ENCODE results near the gene RAB31. TPM values are rescaled to one million over a fixed set of nuclear protein-coding genes. Genes with fewer than 3 reads are reported as not detected.

RAB31 gene
- polyA plus RNA-seq, 1 donor from 2014 or later = 16.3 TPM

DNA sequence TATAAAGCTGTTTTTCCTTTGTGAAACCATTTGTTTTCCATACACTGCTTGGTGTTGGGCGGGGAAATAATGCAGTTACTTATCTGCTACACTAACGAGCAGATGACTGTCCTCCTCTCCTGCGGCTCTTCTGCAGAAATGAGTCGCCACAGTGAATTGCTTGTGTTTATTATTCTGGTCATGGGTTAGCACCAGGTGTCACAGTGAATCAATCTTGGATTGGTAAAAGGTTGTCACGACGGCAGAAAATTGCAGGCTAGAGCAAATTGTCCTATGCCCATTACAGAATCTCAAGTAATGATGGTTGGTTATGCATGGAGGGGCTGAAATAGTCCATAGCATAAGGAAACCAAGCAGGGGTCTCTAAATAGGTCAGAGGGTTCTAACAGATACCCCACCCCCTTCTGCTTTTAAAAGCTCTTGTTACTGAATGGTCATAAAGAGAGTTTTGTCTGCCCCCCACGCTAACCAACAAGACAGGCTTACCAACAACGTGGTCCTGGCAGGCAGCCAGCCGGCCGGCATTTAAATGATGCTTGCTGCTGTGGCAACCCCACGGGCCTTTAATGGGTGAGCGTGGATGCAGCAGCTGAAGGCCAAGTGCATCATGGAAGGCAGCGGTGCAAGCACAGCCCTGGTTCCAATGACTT lies 29.5 kb downstream of the RAB31 start:
- Histone ChIP-seq H3F3A (ENCODE audit: insufficient read depth, low read length, poor library complexity, severe bottlenecking) (no peaks in the 10 kb centered on the region), H3K27me3 (ENCODE audit: insufficient read depth, low read depth, low read length) (no peaks in the 10 kb centered on the region), H3K4me3 (ENCODE audit: low read length) (peak overlapping the region; percentile 44), H3K4me2 (ENCODE audit: low read length) (peak overlapping the region; percentile 38), H3K27ac (ENCODE audit: low read length) (peak overlapping the region; percentile 77), H3K9ac (ENCODE audit: low read length) (peak overlapping the region; percentile 42), H4K20me1 (ENCODE audit: insufficient read depth) (no peaks in the 10 kb centered on the region), H2AFZ (ENCODE audit: low read depth, low read length) (no peak overlapping the region), H3K36me3 (ENCODE audit: insufficient read depth, low read length) (no peaks in the 10 kb centered on the region), H3K9me3 (ENCODE audit: low read length) (no peaks in the 10 kb centered on the region), H3K9me2 (ENCODE audit: insufficient read depth, low read length) (no peaks in the 10 kb centered on the region), H3K79me2 (replicated peaks; ENCODE audit: insufficient read depth, low read length) (no peaks in the 10 kb centered on the region)
- no peak for TF ChIP-seq SMC3 (conservative IDR thresholded peaks at IDR 0.05; ENCODE audit: poor library complexity)
- TF ChIP-seq EZH2 (IDR thresholded peaks at IDR 0.05; ENCODE audit: borderline replicate concordance, insufficient read depth, low read length, poor library complexity, severe bottlenecking) = no peak
- TF ChIP-seq RAD21 (conservative IDR thresholded peaks at IDR 0.05) = peak; percentile 8
- TF ChIP-seq, protein P1, sequence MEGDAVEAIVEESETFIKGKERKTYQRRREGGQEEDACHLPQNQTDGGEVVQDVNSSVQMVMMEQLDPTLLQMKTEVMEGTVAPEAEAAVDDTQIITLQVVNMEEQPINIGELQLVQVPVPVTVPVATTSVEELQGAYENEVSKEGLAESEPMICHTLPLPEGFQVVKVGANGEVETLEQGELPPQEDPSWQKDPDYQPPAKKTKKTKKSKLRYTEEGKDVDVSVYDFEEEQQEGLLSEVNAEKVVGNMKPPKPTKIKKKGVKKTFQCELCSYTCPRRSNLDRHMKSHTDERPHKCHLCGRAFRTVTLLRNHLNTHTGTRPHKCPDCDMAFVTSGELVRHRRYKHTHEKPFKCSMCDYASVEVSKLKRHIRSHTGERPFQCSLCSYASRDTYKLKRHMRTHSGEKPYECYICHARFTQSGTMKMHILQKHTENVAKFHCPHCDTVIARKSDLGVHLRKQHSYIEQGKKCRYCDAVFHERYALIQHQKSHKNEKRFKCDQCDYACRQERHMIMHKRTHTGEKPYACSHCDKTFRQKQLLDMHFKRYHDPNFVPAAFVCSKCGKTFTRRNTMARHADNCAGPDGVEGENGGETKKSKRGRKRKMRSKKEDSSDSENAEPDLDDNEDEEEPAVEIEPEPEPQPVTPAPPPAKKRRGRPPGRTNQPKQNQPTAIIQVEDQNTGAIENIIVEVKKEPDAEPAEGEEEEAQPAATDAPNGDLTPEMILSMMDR (IDR thresholded peaks at IDR 0.05; ENCODE audit: poor library complexity, severe bottlenecking) = no peak
- TF ChIP-seq EP300 (conservative IDR thresholded peaks at IDR 0.05; ENCODE audit: poor library complexity, severe bottlenecking) = peak; percentile 82
- TF ChIP-seq, protein P2, sequence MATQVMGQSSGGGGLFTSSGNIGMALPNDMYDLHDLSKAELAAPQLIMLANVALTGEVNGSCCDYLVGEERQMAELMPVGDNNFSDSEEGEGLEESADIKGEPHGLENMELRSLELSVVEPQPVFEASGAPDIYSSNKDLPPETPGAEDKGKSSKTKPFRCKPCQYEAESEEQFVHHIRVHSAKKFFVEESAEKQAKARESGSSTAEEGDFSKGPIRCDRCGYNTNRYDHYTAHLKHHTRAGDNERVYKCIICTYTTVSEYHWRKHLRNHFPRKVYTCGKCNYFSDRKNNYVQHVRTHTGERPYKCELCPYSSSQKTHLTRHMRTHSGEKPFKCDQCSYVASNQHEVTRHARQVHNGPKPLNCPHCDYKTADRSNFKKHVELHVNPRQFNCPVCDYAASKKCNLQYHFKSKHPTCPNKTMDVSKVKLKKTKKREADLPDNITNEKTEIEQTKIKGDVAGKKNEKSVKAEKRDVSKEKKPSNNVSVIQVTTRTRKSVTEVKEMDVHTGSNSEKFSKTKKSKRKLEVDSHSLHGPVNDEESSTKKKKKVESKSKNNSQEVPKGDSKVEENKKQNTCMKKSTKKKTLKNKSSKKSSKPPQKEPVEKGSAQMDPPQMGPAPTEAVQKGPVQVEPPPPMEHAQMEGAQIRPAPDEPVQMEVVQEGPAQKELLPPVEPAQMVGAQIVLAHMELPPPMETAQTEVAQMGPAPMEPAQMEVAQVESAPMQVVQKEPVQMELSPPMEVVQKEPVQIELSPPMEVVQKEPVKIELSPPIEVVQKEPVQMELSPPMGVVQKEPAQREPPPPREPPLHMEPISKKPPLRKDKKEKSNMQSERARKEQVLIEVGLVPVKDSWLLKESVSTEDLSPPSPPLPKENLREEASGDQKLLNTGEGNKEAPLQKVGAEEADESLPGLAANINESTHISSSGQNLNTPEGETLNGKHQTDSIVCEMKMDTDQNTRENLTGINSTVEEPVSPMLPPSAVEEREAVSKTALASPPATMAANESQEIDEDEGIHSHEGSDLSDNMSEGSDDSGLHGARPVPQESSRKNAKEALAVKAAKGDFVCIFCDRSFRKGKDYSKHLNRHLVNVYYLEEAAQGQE (IDR thresholded peaks at IDR 0.05; ENCODE audit: borderline replicate concordance) = peak; percentile 69
- peak; percentile 56 for TF ChIP-seq MXI1 (conservative IDR thresholded peaks at IDR 0.05; ENCODE audit: poor library complexity, severe bottlenecking)
- no peak for TF ChIP-seq TAF1 (IDR thresholded peaks at IDR 0.05; ENCODE audit: low read depth)
- TF ChIP-seq POLR2AphosphoS5 (IDR thresholded peaks at IDR 0.05) = peak; percentile 72

DNA sequence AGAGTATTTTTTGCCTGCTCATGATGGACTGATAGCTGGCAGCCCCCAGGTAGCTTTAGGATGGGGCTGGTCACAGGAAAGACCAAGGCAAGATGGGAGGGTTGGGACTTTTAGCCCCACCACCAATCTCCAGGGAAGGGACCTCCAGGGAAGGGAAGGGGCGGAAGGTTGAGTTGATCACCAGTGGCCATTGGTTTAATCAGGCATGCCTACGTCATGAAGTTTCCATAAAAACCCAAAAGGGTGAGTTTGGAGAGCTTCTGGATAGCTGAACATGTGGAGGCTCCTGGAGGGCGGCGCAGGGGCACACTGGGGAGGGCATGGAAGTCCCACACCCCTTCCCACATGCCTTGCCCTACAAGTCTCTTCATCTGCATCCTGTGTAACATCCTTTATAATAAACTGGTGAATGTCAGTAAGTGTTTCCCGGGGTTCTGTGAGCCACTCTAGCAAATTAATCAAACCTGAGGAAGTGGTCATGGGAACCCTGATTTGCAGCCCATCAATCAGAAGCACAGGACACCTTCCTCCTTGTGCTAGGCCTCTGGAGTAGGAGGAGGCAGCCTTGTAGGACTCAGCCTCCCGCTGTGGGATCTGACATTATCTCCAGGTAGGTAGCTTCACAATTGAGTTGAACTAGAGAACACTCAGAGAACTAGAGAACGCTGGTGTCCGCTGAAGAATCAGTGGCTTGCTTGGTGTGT lies 30.3 kb downstream of the RAB31 start:
- TF ChIP-seq POLR2AphosphoS5 (IDR thresholded peaks at IDR 0.05) = no peak
- TF ChIP-seq, protein P2 (IDR thresholded peaks at IDR 0.05; ENCODE audit: borderline replicate concordance) = no peak
- TF ChIP-seq, protein P1 (IDR thresholded peaks at IDR 0.05; ENCODE audit: poor library complexity, severe bottlenecking) = no peak
- Histone ChIP-seq H3K4me3 (ENCODE audit: low read length) (peak overlapping the region; percentile 44), H3F3A (ENCODE audit: insufficient read depth, low read length, poor library complexity, severe bottlenecking) (no peaks in the 10 kb centered on the region), H3K36me3 (ENCODE audit: insufficient read depth, low read length) (no peaks in the 10 kb centered on the region), H3K9me2 (ENCODE audit: insufficient read depth, low read length) (no peaks in the 10 kb centered on the region), H3K9me3 (ENCODE audit: low read length) (no peaks in the 10 kb centered on the region), H3K79me2 (replicated peaks; ENCODE audit: insufficient read depth, low read length) (no peaks in the 10 kb centered on the region), H4K20me1 (ENCODE audit: insufficient read depth) (no peaks in the 10 kb centered on the region), H3K27ac (ENCODE audit: low read length) (peak overlapping the region; percentile 77), H2AFZ (ENCODE audit: low read depth, low read length) (no peak overlapping the region), H3K4me2 (ENCODE audit: low read length) (no peak overlapping the region), H3K9ac (ENCODE audit: low read length) (peak overlapping the region; percentile 42), H3K27me3 (ENCODE audit: insufficient read depth, low read depth, low read length) (no peaks in the 10 kb centered on the region)

Measured in neural cell (in vitro differentiated cells).